HuH-7.5 (cell line): Measurements from ENCODE around the gene ZSCAN26.
"Not testable (repeated sequence)": the region's sequence is repeated elsewhere in the genome, so short reads cannot be mapped to it uniquely, and the experiment has no call there.

Experiments
- DNase-seq: peaks from one replicate; pipeline ENCODE4 v3.0.0; 2011; ENCODE audit warnings: low spot score

ZSCAN26 gene

GRCh38 chr6:28257042-28257441 lies 9.9 kb upstream of the ZSCAN26 start:
- no peak for DNase-seq

GRCh38 chr6:28258877-28259777 lies 7.8 kb upstream of the ZSCAN26 start, which contains the start of gene NKAPL:
TSS of gene NKAPL (plus strand) at chr6:28259297. CDS start at chr6:28259372, 75 bp downstream.
- DNase-seq: no peak

GRCh38 chr6:28263922-28264321 lies 3.0 kb upstream of the ZSCAN26 start:
- no peak for DNase-seq

- no peak for DNase-seq
Measured at GRCh38 chr6:28264834-28265401, 2.0 kb upstream of the ZSCAN26 start.

GRCh38 chr6:28266563-28266961 lies 381 bp upstream of the ZSCAN26 start:
- DNase-seq: no peak

GRCh38 chr6:28267695-28268059 lies 734 bp downstream of the ZSCAN26 start:
- DNase-seq: no peak

GRCh38 chr6:28269492-28269891 lies 2.5 kb downstream of the ZSCAN26 start:
- DNase-seq: no peak

- no peak for DNase-seq
Measured at GRCh38 chr6:28274888-28275287, 7.9 kb downstream of the ZSCAN26 start.

GRCh38 chr6:28277746-28278145 lies 10.8 kb downstream of the ZSCAN26 start:
- no peak for DNase-seq

- DNase-seq: no peak
Measured at GRCh38 chr6:28280595-28281287, 13.8 kb downstream of the ZSCAN26 start.

GRCh38 chr6:28281288-28282064 lies 14.5 kb downstream of the ZSCAN26 start, which contains the start of gene PGBD1:
TSS of gene PGBD1 (plus strand) at chr6:28281572. CDS start at chr6:28283814, 2,242 bp downstream.
- DNase-seq: peak; percentile 40

- DNase-seq: no peak
Measured at GRCh38 chr6:28282926-28283325, 16.0 kb downstream of the ZSCAN26 start.

- DNase-seq: no peak
Measured at GRCh38 chr6:28291573-28291972, 24.6 kb downstream of the ZSCAN26 start.

- DNase-seq: no peak
Measured at GRCh38 chr6:28295326-28295725, 28.4 kb downstream of the ZSCAN26 start.

- no peak for DNase-seq
Measured at GRCh38 chr6:28296520-28297060, 29.6 kb downstream of the ZSCAN26 start.

- no peak for DNase-seq
Measured at GRCh38 chr6:28303570-28303969, 36.6 kb downstream of the ZSCAN26 start.

- not testable (repeated sequence) for DNase-seq
Measured at GRCh38 chr6:28306363-28306762, 39.4 kb downstream of the ZSCAN26 start.

GRCh38 chr6:28311139-28311823 lies 44.3 kb downstream of the ZSCAN26 start:
- no peak for DNase-seq

- DNase-seq: no peak
Measured at GRCh38 chr6:28312939-28313338, 46.0 kb downstream of the ZSCAN26 start.

- DNase-seq: no peak
Measured at GRCh38 chr6:28315628-28316027, 48.7 kb downstream of the ZSCAN26 start.

- not testable (repeated sequence) for DNase-seq
Measured at GRCh38 chr6:28317866-28318265, 50.9 kb downstream of the ZSCAN26 start.
